GM23338 (cell line): ENCODE data around the gene EFCAB6.

Experiments
- CREB1 ChIP-seq: fragments of 250-450 bp; sonication (Bioruptor Pico); IDR thresholded peaks from 2 replicates; pipeline ENCODE4 v1.5.0; 2020; ENCODE audit warnings: low read depth, mild to moderate bottlenecking, moderate library complexity
- CTCF ChIP-seq, 2 experiments: fragments of 200-600 bp in 1 of 2; sonication (generic) in 1 of 2; conservative IDR thresholded peaks; 2 replicates each; pipeline versions ENCODE4 v1.5.1 to v1.6.1; 2016 to 2017; ENCODE audit warnings: antibody characterized with exemption in 2 of 2, low read depth in 2 of 2, mild to moderate bottlenecking in 2 of 2, moderate library complexity in 1 of 2
- EZH2phosphoT487 ChIP-seq: fragments of 200-600 bp; sonication (generic); IDR thresholded peaks from one replicate; pipeline ENCODE4 v1.8.1; 2018; ENCODE audit warnings: antibody characterized with exemption; ENCODE audit not compliant: unreplicated experiment
- NANOG ChIP-seq: IDR thresholded peaks from 2 replicates; pipeline ENCODE4 v1.6.1; 2016; ENCODE audit warnings: antibody characterized with exemption, borderline replicate concordance
- REST ChIP-seq: IDR thresholded peaks from one replicate; pipeline ENCODE4 v1.6.1; 2018; ENCODE audit warnings: antibody characterized with exemption; ENCODE audit not compliant: unreplicated experiment

- TF ChIP-seq CTCF (conservative IDR thresholded peaks at IDR 0.05; ENCODE audit: low read depth in 2 of 2) (no peak), CREB1 (no peak), EZH2phosphoT487 (no peak), REST (no peak), NANOG (no peak)
Measured at GRCh38 chr22:43618517-43618916, 193.6 kb downstream of the EFCAB6 start.
